NCI-H748 (cell line): ENCODE data around the gene SKI.
"Not testable (repeated sequence)": the region's sequence is repeated elsewhere in the genome, so short reads cannot be mapped to it uniquely, and the experiment has no call there.

Source experiments
- DNase-seq: peaks from one replicate; lab custom pipeline; 2025; ENCODE audit not compliant: unreplicated experiment; lab: John Stamatoyannopoulos, UW

Gene SKI

DNA sequence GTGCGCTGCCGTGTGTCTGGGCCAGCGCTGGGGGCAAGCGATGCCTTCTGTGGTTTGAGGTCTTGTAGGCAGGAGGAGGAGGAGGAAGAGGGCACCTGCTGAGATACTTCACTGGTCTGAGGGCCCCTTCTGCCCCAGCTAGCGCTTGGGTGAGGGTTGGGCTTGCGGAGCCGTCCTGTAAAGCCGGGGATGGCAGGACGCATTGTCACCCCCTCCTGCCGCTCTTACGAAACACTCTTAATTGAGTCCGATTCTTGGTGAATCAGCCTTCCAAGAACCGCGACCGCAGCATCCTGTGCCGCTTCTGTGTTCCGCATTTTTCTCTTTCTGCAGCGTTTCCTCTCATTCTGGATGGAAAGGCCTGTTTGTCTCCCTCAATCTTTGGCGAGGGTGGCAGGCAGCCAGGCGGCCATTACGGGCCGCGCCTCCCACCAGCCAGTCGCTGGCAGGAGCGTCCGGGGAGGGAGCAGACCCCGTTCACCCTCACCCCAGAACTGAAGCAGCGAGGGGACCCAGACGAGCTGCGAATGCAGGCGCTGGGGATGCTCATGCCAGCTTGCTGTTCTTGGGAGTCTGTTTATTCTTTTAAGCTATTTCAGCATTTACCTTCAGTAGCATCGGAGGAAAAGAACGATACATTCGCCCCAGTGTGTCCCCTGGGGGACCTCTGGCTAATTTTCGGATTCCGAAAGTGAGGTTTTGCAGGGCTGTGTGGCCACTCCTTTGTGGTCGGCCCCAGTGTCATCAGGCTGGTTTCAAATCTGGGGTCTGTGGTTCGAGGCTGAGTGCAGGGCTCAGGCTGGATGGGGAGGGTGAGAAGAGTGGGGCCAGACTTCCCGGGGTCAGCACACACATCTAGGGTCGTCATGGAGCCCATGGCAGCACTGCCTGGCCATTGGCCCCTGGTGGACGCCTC lies 62.7 kb downstream of the SKI start:
- no peak for DNase-seq

DNA sequence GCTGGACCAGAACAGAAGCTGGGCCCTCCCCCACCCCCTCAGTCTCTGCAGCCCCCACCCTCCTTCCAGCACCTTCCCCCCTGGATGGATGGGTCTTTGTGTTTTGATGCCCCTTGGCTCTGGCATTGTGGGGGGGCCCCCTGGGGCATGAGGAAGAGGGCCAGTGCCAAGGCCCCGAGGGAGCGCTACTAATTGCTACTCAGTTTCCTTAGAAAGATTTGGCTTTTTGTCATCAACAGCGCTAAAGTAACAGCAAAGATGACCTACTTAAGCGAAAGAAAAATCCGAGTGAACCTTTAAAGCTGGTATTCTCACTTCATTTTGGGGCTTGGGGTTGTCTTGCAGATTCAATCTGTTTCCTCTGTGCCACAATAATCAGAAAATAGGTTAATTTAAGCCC lies 63.5 kb downstream of the SKI start:
- no peak for DNase-seq

- no peak for DNase-seq
These were observed 64.8 kb downstream of the SKI start for GRCh38 chr1:2292725-2293450.

- no peak for DNase-seq
These were observed 66.1 kb downstream of the SKI start for GRCh38 chr1:2294033-2294724.

GRCh38 chr1:2294725-2295078 lies 66.6 kb downstream of the SKI start:
- no peak for DNase-seq

DNA sequence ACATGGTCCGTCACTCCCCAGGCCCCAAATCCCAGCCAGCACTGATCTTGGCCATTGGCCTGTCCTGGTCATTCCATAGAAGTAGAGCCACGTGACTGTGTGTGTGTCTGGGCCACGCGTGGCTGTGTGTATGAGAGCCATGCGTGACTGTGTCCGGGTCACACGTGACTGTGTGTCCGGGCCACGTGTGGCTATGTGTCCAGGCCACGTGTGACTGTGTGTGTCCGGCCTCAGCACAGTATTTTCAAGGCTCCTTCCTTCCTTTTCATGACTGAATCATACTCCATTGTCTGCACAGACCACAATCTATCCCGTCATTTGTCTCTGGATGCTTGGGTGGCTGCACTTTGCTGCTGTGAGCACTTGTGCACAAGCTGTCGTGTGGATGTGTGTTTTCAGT lies 67.4 kb downstream of the SKI start:
- DNase-seq, result no peak

GRCh38 chr1:2296211-2296610 lies 68.1 kb downstream of the SKI start:
- not testable (repeated sequence) for DNase-seq

DNA sequence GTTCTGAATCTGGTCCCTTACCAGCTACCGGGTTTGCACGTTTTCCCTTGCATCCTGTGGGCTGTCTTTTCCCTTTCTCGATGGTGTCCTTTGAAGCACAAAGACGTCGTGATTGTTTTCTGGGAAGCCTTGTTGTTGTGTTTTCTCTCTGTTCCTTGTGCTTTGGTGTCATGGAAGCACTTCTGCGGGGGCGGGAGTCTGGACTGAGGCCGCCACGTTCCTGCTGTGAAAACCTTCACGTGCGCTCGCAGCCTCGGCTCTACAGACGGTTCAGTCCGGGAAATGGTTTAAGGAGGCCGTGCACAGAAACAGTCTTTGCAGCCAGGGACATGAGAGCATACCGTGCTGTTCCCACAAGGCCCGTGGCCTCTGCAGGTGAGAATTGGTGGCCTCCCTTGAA lies 68.5 kb downstream of the SKI start:
- DNase-seq, result no peak

DNA sequence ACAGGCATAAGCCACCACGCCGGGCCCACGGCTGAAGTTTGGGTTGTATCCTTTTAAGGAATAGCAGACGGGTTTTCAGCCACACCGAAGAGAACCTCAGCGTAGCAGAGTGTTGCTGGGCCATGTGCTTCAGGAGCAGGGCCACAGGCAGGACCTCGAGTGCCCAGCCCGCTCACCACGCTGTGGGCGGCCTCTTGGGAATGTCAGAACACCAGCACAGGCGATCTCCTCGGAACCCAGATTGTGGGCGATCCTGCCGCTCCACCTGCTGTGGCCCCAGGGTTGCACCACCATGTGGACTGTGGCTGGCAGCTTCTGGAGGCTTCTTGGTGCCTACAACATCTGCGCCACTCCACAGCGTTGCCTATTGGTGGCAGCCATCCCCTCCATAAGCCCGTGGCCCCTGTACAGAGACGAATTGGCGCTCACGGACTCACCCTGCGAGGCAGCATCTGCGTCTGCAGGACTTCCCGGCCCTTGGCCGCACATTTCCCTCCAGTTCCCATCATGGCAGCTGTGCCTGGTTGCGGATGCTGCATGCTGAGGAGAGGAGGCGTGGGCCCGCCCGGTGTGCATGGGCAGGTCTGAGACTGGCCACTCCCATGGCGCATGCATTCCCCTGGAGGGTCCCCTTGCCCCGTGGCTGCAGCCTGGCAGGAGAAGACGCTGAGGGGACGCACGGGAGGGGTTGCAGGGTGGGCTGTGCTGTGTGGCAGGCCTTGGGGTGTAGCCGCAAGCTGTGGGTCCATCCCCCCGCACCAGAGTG lies 69.3 kb downstream of the SKI start:
- DNase-seq, result no peak

- no peak for DNase-seq
These were observed 70.6 kb downstream of the SKI start for GRCh38 chr1:2298685-2299084.

- no peak for DNase-seq
These were observed 71.1 kb downstream of the SKI start for GRCh38 chr1:2299131-2299627.

GRCh38 chr1:2300004-2300771 lies 72.1 kb downstream of the SKI start:
- DNase-seq, result no peak

GRCh38 chr1:2300851-2301606 lies 72.9 kb downstream of the SKI start:
- no peak for DNase-seq

GRCh38 chr1:2301607-2302291 lies 73.6 kb downstream of the SKI start:
- no peak for DNase-seq

GRCh38 chr1:2302292-2302925 lies 74.3 kb downstream of the SKI start:
- no peak for DNase-seq

- no peak for DNase-seq
These were observed 75.1 kb downstream of the SKI start for GRCh38 chr1:2303016-2303775.

GRCh38 chr1:2303781-2304180 lies 75.7 kb downstream of the SKI start:
- no peak for DNase-seq

GRCh38 chr1:2304282-2304681 lies 76.2 kb downstream of the SKI start:
- no peak for DNase-seq
